GM12801 (cell line): Measurements from ENCODE around the gene MLPH.

ENCODE experiments used
- TF ChIP-seq, protein P1 (sequence below): IDR thresholded peaks from one replicate; pipeline ENCODE4 v1.5.1; 2011; ENCODE audit warnings: control low read depth; ENCODE audit not compliant: insufficient read length; ENCODE audit errors: extremely low read depth

Gene MLPH

DNA sequence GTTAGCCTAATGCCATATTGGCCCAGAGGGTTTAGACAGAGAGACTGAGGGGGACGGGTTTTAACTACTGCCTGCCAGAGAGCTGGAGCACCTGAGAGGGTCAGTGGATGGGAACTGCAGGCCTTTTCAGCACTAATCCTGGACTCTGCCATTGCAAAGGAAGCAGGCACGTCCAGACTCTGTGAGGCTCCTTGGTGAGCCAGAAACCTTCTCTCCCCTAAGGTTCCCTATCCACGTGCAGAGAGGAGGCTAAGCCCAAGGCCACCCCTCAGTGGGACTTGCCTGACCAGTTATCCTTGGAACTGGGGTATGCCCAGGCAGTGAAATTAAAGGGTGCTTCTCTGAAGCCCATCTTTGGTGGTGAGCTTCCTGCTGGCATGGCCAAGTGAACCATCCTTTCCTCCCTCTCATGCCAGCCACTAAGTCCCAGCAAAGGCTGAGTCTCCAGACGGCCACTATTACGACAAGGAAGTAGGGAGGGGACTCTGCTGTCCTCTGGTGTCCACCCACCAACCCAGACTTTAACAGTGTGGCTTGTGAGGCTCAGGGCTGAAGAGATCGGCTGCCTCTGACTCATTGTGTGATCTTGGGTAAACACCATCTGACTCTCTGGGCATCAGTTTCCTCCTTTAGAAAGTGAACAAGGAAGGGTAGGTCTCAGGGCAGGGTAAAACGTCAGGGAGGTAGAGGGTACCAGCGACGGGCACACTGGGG, 3.9 kb upstream of the MLPH start:
- TF ChIP-seq, protein P1, sequence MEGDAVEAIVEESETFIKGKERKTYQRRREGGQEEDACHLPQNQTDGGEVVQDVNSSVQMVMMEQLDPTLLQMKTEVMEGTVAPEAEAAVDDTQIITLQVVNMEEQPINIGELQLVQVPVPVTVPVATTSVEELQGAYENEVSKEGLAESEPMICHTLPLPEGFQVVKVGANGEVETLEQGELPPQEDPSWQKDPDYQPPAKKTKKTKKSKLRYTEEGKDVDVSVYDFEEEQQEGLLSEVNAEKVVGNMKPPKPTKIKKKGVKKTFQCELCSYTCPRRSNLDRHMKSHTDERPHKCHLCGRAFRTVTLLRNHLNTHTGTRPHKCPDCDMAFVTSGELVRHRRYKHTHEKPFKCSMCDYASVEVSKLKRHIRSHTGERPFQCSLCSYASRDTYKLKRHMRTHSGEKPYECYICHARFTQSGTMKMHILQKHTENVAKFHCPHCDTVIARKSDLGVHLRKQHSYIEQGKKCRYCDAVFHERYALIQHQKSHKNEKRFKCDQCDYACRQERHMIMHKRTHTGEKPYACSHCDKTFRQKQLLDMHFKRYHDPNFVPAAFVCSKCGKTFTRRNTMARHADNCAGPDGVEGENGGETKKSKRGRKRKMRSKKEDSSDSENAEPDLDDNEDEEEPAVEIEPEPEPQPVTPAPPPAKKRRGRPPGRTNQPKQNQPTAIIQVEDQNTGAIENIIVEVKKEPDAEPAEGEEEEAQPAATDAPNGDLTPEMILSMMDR = no peak

DNA sequence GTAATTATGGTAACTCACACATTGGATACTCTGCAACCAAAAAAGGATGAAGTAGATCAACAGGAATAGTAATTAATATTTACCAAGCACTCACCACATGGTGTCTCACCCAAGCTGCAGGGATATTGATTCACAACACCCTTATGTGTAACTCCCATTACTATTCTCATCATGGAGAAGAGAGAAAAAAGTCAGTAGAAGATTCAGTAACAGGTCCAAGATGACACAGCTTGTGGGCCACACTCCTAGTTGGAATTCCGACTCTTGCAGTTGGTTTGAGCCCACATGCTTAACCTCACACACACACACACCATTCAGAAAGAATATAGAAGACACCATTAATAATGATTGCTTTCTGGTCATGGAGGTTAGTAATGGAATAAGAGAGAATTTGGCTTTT, 1.7 kb upstream of the MLPH start:
- TF ChIP-seq, protein P1 = no peak

GRCh38 chr2:237485844-237486243, 1.2 kb upstream of the MLPH start:
- TF ChIP-seq, protein P1 = no peak

DNA sequence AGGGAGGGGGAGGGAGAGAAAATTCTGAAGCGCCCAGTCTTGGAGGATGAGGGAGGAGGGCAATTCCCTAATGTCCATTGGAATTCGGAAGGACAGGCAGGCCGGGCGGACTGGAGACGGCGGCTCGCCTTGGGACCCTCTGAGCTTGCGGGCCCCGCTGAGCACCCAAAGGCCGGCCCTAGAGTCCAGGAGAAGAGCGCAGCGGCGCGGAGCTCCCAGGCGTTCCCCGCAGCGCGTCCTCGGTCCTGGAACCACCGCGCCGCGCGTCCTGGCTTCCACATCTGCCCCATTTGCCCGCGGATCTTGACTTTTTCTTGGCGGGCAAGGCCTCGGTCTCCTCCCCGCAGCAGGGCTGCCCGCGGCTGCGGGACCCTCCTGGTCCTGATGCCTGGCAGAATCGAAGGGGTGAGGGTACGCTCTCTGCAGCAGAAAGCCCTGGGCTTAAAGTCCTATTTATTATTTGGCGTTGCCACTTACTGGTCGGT, 675 bp upstream of the MLPH start:
- TF ChIP-seq, protein P1 = no peak

DNA sequence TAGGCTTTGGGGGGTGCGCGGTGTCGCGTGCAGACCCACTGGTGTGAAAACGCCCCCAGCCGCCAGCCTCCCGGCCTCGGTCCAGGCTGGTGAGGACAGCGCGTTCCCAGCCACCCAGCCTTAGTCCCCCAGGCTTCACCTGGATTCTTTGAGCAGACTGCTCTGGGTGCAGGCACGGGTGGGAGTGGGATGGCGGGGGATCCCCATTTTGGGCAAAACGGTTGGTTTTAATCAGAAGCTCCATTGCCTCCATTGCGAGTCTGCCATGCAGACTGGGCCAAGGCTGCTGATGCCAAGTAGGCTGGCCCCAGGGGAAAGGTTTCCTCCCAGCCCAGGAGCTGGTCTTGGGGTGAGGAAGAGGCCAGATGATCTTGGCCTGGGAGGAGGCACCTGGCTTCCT, 445 bp downstream of the MLPH start:
- TF ChIP-seq, protein P1 = no peak

DNA sequence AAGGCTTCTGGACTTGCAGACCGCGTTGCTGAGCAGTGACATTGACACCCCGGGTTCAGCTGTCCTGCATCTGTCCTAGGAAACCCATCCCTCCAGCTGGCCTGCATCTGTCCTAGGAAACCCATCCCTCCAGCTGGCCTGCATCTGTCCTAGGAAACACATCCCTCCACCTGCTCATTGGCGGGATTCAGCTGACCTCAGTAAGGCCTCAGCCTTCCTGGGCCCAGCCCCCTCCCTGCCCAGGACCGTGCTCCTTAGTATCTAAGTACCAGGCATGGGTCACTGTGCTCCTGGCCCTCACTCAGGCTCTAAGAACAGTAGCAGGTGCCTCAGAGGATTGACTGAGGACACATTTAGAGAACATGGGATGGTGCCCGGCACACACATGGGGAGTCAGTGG, 1.2 kb downstream of the MLPH start:
- TF ChIP-seq, protein P1 = no peak

DNA sequence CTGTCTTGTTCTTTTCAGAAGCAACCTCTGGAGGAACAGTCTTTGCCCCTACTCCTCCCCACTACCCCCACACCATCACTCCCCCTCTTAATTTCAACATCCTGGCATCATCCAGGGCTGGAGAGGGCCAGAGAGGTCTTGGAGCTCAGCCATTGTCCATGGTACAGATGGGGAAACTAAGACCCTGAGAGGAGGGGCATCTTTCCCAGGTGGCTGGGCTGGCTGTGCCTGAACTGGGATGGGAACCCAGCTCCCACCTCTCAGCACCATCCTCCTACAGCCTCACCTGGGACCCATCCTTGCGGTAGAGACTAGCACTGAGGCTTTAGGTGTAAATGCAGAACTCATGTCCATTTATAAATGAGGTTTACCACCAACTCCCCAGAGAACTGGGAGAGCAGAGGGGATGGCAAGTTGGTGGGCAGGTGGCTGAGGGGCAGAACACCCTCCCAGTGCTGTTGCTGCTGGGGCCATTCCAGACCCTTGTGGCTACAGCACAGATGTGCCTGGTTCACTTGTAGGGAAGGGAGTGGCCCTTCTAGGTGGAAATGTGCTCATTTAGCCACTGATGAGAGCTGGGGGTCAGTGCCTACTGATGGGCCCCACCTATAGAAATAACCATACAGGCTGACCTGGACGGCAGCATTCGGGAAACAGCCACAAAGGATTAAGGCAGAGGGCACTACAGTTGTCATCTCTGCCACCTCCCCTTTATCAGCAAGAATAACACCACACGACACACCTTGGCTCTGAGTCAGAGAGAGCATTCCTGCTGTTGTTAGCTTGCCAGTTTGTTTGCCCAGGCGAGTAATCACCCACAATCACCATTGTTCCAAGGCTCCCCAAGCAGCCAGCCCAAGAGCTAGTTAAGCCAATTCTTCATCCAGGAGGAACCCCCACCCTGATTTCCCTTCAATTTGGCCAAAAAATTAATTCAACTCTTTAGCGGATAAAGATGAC, 2.1 kb downstream of the MLPH start:
- TF ChIP-seq, protein P1 = no peak
